ENCODE results near the gene CFAP46.
"Not testable (repeated sequence)": the region's sequence is repeated elsewhere in the genome, so short reads cannot be mapped to it uniquely, and the experiment has no call there.

Gene CFAP46

DNA sequence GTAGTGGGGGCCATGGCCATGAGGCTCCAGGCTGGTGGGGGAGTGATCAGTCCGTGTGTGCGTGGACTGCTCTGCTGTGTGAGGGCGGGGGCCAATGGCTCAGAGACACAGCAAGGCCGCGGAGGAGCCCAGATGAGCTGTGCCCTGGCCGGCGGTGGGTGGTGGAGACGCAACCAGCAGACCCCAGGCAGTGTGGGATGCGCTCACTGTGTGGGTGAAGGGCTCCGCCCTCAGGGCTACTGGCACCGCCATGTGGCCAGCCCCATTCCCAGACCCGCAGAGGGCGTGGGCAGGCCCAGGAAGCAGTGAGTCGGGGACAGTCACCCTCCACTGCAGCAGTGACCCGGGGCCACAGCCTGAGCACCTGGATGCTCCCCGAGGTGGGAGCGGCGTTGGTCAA lies 165.5 kb downstream of the CFAP46 start:
- TF ChIP-seq, protein P1, sequence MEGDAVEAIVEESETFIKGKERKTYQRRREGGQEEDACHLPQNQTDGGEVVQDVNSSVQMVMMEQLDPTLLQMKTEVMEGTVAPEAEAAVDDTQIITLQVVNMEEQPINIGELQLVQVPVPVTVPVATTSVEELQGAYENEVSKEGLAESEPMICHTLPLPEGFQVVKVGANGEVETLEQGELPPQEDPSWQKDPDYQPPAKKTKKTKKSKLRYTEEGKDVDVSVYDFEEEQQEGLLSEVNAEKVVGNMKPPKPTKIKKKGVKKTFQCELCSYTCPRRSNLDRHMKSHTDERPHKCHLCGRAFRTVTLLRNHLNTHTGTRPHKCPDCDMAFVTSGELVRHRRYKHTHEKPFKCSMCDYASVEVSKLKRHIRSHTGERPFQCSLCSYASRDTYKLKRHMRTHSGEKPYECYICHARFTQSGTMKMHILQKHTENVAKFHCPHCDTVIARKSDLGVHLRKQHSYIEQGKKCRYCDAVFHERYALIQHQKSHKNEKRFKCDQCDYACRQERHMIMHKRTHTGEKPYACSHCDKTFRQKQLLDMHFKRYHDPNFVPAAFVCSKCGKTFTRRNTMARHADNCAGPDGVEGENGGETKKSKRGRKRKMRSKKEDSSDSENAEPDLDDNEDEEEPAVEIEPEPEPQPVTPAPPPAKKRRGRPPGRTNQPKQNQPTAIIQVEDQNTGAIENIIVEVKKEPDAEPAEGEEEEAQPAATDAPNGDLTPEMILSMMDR (IDR thresholded peaks at IDR 0.05; ENCODE audit: insufficient read depth, missing control alignments) = no peak
- DNase-seq (ENCODE audit: insufficient read length, low spot score) = no peak
- FAIRE-seq = no peak

DNA sequence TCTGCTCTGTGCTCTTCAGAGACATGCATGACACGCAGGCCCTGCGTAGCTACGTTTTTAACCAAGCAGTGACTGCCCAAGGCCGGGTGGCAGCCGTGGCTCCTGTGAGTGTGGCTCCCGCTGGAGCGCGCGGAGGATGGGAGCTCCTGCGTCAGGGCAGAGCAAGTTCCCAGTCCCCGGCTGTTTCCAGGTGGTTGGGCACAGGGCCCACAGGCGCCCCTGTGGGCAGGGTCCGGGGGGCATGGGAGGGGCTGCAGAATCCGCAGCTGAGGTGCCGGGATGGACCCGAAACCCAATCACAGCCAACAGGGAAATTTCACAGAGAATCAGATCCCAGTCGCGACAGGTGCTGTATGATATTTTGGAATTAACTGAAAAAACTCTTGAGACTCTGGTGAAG lies 166.2 kb downstream of the CFAP46 start:
- TF ChIP-seq, protein P1 (IDR thresholded peaks at IDR 0.05; ENCODE audit: insufficient read depth, missing control alignments) = no peak
- no peak for DNase-seq (ENCODE audit: insufficient read length, low spot score)
- no peak for FAIRE-seq

DNA sequence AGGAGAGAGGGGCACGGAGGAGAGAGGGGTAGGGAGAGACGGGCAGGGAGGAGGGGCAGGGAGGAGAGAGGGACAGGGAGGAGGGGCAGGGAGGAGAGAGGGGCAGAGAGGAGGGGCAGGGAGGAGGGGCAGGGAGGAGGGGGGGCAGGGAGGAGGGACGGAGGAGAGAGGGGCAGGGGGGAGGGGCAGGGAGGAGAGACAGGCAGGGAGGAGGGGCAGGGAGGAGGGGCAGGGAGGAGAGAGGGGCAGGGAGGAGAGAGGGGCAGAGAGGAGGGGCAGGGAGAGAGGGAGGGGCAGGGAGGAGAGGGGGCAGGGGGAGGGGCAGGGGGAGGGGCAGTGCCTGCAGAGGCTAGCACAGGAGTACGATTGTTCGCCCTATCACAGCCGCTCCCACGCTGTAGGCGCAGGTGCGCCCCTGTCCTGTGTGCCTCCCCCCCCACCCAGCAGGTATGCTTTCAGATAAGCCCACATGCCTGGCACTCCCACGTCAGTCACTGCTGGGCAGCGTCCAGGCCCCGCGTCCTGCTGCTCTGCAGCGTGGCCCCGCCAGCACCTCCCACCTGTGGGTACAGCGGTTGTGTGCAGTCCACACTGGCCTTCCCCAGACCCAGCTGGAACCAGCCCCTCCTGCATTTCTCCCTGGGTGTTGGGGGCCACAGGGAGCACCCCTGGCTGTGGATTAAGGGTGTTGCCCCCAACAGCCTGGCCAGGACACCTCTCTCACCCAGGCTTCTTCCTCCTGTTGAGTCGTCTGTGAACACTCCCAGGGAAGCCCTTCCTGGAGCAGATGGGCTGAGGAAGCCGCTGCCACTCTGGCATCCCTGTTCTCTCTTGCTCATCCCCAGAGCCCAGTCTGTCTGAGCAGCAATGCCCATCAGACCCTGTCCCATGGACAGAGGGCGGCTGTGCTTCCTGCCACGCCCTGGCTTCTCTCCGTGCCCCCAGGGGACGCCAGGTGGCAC lies 167.2 kb downstream of the CFAP46 start:
- FAIRE-seq (no peak), DNase-seq (ENCODE audit: insufficient read length, low spot score) (no peak)
- TF ChIP-seq, protein P1 (IDR thresholded peaks at IDR 0.05; ENCODE audit: insufficient read depth, missing control alignments) = no peak

DNA sequence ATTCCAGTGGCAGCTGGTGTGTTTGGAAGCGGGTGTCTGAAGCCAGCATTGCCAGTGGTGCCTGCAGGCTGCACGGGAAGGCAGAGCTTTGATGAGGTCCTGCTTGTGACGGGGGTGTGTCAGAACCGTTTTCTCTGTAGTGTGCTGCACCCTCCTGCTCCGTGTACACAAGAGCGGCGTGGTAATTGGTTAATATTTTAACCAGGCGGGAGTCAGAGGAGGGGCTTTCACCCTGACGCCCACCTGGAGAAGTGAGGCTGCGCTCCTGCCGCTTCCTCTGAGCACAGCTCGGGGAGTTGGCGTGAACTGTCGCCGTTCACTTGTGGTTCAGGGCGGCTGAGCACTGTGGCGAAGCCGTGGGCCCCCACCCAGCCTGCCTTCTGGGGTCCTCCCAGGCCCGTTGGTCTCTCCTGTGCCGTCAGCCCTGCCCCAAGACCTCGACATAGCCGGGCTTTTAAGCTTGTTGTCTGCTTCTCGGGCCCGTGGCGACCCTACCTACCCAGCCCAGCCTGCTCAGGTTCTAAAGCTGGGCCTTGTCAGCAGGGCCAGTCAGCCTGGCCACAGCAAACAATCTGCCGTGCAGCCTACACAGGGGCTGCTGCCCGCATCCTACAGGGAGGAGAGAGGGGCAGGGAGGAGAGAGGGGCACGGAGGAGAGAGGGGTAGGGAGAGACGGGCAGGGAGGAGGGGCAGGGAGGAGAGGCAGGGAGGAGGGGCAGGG lies 168.0 kb downstream of the CFAP46 start:
- FAIRE-seq = no peak
- no peak for DNase-seq (ENCODE audit: insufficient read length, low spot score)
- TF ChIP-seq, protein P1 (IDR thresholded peaks at IDR 0.05; ENCODE audit: insufficient read depth, missing control alignments) = no peak

DNA sequence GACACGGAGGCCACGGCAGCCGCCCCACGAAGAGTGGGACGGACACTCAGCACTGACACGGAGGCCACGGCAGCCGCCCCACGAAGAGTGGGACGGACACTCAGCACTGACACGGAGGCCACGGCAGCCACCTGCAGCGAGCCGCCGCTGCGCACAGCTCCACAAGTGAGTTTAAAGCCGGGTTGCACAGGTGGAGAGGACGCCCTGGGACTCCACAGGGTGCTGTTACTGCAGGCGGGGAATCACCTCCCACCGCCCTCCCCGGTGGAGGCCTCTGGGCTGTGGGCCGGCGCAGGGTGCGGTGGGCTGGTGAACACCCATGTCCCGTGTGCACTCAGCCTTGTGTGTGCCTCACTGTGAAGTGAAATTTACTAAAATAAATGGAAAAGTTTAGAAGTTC lies 169.6 kb downstream of the CFAP46 start:
- FAIRE-seq; DNase-seq (ENCODE audit: insufficient read length, low spot score): not testable (repeated sequence)

DNA sequence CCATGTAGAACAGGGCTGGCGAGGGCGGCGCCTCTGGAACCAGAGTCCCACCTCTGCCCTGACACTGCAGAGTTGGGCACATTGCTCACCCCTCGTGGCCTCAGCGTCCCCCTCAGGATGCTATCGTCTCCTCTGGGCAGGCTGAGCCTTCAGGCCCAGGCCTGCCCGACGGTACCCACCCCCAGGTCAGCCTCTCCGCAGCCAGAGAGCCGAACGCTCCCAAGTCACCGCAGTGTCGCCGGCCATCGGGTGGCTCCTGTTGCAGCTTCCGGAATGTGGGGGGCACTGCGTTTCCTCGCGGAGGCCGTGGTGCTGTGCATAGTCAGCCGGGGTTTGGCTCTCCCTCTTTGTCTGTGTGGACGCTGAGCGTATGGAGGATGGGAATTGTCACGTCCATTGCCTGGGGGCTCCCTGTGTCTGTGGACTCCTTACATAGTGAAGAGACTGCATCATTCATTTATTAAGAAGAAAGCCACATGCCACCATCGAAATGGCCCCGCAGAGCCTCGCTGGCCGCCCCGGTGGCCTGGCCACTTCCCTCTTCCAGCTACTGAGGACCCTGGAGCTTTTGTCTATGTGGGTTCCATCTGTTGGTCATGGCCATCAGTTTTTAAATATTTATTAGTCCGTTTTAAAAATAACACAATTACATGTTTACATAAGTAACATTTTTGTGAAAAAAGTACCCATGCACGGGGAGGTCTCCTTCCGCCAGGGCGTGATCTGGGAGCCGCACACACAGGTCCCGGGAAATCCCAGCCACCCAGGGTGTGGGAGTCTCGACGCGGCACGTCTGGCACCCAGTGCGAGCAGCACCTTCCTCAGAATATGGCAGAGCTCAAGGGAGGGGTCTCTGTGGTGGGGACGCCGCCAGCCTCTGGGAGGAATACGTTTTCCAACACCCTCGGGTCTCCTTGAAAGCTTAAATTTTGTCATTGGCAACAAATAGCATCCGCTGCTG lies 172.0 kb downstream of the CFAP46 start:
- FAIRE-seq = no peak
- no peak for DNase-seq (ENCODE audit: insufficient read length, low spot score)
- TF ChIP-seq, protein P1 (IDR thresholded peaks at IDR 0.05; ENCODE audit: insufficient read depth, missing control alignments) = no peak

Measured in D721Med (cell line).